Activated CD4-positive, CD25-positive, alpha-beta regulatory T cell (primary cell): ENCODE data around the gene SLC4A3.
A peak's percentile ranks its signal among the peaks of the same experiment; 100 is the strongest.
"Not testable (repeated sequence)": the region's sequence is repeated elsewhere in the genome, so short reads cannot be mapped to it uniquely, and the experiment has no call there.

Experiments used
- DNase-seq, 4 experiments: peaks; one replicate each; lab custom pipeline; 2025; lab: John Stamatoyannopoulos, UW

Gene SLC4A3

DNA sequence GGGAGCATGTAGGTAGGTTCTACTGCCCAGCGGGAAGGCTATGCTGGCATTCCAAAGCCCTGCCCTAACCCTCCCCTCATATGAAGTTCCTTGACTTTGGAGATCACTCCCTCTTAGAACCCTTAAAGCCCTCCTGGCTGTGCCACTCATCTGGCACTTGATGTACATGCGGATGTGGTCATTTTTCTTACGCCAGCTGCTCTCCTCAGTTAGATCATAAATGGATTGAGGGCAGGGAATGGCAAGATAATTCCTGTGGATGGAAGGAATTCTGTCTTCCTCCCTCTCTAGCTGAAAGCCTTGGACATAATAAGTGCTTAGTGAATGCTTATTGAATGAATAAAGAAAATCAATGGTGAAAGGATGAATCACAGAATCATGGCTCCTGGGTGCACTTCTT, 51.6 kb downstream of the SLC4A3 start:
- no peak for DNase-seq

DNA sequence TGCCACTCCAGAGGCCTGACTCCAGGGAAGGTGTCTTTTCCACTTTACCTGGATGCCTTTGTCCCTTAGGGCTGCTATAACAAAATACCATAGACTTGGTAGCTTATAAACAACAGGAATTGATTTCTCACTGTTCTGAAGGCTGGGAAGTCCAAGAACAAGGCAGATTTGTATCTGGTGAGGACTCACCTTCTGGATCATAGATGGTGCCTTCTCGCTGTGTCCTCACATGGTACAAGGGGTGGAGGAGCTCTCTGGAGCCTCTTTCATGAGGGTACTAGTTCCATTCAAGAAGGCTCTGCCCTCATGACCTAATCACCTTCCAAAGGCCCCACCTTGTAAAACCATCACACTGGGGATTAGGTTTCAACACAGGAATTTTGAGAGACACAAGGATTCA, 52.1 kb downstream of the SLC4A3 start:
- DNase-seq, result no peak

DNA sequence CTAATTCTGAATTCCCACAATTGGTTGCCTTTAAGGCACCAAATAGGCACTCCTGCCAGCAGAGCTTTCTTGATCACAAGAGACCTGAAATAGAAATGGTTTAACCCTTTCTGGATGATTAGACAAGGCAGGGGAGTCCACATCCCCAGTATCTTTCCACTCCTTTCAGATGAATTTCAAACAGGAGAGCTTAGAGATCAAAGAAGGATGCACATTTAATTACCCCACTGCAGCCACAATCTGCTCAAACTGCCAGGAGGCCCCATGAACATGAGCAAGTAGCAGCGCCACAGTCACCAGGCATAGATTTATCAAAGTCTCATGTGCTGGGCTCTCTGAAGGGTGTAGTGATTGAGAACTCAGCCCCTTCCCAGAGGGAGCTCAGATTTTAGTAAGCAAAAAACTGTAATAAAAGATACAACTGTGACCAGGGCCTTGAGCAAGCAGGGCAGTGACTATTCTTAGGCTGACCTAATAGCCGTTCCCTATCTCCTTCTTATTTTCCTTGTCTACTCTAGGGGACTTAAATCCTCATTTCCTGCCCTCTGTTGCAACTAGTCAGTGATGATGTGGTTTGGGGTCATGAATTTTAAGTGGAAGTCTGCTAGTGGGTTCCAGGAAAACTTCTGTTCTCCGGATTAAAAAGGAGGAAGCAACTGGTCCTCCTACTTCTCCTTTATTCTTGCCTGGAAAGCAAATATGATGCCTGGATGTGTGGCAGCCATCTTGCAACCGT, 53.7 kb downstream of the SLC4A3 start:
- DNase-seq, result no peak

DNA sequence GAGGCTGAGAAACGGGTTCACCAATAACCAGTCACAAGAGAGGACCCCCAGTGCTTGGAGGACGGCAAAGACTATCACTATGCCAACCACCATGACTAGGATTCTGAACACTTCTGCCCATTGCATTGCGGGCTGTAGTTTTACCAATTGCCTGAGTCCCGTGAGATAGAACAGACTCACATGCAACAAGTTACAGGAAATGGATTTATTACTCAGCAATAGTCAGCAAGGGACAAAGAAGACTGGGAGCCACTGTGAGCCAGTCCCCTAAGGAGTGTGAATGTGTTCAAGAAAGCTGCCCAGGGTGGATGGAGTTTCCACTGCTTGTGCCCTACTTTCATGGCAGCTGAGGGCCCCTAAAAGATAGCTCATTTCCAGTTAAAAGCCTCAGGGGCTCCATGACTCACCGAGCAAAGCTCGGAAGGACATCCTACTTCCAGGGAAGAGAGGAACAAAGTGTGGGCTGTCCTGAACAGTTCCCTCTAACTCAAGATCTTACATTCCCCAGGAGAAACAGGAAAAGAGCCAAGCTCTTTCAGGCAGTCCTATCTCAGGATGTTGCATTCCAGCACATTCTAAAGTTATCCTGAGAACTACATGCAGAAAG, 54.4 kb downstream of the SLC4A3 start:
- DNase-seq, result no peak

DNA sequence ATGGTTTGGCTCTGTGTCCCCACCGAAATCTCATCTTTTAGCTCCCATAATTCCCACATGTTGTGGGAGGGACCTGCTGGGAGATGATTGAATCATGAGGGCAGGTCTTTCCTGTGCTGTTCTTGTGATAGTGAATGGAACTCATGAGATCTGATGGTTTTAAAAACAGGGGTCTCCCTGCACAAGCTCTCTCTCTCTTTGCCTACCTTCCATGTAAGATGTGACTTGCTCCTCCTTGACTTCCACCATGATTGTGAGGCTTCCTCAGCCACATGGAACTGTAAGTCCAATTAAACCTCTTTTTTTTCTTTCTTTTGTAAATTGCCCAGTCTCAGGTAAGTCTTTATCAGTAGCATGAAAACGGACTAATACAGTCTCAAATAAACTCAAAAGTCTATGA, 56.0 kb downstream of the SLC4A3 start:
- DNase-seq, result not testable (repeated sequence)

DNA sequence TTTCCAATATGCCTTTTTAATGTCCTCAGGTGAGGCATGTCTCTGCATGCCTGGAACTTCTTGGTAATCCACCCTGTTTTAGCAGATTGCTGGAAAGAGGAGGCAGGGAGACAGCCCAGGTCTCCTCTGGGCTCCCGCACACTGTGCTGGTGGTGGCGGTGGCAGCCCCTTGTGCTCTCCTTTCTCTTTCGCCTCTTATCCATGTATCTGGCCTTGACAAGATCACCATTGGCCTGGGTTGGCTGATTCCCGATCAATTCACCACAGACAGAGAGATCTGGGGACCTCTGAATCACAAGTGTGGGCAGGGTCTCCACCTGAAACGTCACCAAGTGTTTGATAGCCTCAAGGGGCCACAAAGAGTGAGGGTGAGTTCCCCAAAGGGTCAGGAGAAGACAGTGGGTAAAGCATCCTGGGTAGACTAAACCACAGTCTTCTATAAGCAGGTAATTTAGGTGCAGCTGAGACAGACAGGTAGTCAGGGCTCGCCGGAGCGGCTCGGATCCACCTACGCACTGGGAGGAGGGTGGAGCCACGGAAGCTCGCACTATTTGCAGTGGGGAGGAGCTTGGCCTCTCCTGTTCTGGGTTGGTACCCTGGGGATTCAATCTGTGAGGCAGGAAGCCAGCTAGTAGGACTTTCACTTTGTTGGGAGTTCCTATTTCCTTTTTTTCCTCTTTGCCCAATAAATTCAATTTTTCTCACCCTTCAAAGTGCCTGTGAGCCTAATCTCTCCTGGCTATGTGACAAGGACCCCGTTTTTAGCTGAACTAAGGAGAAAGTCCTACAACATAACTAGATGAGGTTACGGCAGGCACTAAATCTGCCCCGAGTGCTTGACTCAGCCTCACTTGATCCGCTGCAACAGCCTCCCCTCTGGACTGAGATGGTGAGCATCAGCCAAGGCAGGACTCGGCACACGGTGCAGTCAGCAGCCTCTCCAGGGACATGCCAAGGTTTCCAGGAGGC, 57.6 kb downstream of the SLC4A3 start:
- peak in 2 of 4 experiments; percentile 3 for DNase-seq

DNA sequence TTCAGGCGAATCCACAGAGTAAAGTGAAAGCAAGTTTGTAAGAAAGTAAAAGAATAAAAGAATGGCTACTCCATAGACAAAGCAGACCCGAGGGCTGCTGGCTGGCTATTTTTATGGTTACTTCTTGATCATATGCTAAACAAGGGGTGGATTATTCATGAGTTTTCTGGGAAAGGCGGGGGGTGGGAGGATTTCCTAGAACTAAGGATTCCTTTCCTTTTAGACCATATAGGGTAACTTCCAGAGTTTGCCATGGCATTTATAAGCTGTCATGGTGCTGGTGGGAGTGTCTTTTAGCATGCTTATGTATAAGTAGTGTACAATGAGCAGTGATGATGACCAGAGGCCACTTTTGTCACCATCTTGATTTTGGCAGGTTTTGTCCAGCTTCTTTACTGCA, 59.8 kb downstream of the SLC4A3 start:
- DNase-seq, result no peak

DNA sequence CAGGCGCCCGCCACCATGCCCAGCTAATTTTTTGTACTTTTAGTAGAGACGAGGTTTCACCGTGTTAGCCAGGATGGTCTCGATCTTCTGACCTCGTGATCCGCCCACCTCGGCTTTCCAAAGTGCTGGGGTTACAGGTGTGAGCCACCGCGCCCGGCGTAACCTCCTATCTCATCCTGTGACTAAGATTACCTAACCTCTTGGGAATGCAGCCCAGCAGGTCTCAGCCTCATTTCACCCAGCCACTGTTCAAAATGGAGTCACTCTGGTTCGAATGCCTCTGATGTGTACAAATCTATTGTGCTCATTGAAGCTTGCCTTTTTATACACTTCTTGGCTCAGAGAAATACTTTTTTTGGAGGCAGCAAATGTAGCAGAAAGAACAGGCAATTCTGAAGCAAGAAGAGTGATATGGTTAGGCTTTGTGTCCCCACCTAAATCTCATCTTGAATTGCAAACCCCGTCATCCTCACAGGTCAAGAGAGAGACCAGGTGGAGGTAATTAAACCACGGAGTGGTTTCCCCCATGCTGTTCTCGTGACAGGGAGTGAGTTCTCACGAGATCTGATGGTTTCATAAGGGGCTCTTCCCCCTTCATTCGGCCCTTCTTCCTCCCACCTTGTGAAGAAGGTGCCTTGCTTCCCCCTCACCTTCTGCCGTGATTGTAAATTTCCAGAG, 60.6 kb downstream of the SLC4A3 start:
- DNase-seq, result no peak

DNA sequence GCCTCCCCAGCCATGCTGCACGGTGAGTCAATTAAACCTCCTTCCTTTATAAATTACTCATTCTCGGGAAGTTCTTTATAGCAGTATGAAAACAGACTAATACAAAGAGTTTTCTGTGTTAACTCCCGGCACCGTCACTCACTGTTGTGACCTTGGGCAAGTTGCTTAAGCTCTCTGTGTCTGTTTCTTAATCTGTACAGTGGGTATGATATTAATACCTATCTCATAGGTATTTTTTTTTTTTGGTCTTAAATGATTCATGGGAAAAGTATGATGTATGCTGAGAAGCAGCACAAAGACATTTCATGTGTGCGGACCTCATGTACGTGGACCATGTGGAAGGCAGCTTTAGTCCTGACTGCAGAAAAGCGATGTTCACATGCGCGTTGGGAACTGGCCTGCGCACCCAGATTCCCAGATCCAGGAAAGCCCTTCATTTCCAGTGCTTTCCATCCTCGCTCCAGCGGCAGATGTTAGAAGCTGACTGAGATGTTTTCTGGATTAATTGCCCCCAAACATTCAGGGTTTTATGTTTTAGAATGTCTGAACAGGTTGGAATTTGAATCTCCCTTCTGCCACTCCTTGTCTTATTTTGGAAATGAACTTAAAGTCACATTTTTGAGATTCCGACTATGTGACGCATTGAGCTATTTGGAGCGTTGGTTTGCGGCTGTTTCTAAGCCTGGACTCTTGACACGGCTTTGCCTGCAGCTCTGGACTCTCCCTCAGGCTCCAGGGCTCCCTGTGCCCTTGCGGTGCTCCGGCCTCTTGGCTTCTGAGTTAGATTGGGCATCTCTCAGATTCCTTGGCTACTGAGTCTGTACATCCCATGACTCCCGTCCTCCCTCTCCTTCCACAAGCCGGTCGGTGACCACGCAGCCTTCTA, 61.4 kb downstream of the SLC4A3 start:
- DNase-seq, result no peak

DNA sequence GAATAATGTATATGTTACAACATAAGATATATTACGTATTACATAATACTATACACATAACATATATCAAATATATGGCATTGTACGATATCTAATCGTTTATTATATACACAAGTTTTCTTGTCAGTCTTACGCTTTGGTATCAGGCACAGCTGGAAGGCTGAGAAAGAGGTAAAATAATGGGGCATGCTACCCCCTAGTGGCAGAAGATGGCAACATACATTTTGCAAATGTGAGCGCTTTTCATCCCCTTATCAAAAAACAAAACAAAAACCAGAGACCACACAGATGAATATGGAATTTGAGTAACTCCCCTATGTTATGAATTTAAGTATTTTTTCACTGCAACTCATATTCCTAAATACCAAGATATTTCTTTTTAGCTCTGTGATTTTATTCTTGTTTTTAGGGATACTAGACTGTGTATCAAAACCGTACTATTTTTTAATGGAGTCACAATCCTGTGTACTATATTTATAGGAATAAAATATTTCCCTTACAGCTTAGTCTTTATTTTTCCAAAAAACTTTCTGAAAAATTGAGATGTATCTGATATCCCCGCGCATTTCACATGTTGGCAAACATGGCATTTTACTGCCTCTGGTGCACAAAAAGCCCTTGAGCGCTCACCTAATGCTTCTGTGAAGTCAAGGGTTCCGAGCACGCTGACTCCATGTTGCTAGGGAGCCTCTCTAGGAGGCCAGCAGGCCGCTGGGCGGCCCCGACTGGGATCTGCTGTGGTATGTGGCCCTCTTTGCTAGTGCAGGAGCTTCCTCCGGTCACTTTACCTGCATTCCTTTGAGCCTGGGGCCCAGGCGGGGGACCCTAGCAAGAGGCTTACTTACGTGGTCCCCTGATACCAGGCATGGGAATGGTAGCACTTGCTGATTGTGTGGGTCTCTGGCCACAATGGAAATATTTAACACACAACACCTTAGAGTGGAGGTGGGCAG, 62.5 kb downstream of the SLC4A3 start:
- no peak for DNase-seq

DNA sequence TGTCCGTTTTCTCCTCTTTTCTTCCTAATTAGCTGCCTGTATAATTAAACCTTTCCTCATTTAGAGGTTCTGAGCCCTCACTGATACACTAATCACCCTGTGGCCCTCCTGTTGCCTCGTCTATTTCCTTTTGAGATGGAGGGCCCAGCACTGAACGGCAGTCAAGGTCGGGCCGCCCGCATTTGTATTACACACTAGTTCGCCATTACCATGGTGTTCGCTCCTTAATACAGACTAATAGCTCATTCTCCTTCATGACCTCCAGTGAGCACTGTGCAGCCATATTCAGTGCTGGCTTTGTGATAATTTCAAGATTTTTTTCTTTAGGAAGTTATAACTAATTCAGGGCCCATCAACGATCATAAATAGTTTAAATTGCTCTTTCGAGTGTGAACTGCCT, 64.1 kb downstream of the SLC4A3 start:
- no peak for DNase-seq
